ENCODE measurements around the gene CNTN6.

DNA sequence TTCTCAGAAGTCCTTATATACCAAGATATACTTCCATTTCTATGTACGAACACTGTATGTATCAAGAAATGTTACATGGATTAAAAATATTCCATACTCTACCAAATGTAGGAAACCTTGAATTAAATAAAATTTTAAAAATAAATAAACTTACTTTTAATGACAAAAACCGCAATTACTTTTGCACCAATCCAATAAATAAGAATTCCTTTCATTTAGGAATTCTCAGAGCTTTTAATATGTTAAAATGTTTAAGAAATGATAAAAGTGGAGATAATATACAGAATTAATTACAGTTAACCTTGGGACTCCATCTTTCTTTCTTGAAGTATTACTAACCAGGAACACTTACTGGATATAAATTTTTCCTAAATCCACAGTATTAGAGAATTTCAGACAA is 272.7 kb downstream of the CNTN6 start:
- TF ChIP-seq, protein P1, sequence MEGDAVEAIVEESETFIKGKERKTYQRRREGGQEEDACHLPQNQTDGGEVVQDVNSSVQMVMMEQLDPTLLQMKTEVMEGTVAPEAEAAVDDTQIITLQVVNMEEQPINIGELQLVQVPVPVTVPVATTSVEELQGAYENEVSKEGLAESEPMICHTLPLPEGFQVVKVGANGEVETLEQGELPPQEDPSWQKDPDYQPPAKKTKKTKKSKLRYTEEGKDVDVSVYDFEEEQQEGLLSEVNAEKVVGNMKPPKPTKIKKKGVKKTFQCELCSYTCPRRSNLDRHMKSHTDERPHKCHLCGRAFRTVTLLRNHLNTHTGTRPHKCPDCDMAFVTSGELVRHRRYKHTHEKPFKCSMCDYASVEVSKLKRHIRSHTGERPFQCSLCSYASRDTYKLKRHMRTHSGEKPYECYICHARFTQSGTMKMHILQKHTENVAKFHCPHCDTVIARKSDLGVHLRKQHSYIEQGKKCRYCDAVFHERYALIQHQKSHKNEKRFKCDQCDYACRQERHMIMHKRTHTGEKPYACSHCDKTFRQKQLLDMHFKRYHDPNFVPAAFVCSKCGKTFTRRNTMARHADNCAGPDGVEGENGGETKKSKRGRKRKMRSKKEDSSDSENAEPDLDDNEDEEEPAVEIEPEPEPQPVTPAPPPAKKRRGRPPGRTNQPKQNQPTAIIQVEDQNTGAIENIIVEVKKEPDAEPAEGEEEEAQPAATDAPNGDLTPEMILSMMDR (IDR thresholded peaks at IDR 0.05) = no peak
- TF ChIP-seq POLR2A (IDR thresholded peaks at IDR 0.05) = no peak
